Breast epithelium (tissue), 3 donors: Measurements from ENCODE around the gene KCNJ12.
"Not testable (repeated sequence)": the region's sequence is repeated elsewhere in the genome, so short reads cannot be mapped to it uniquely, and the experiment has no call there.

Experiments used
- POLR2A ChIP-seq: fragments of 450-650 bp; IDR thresholded peaks from one replicate; pipeline ENCODE4 v1.6.1; 2016; ENCODE audit warnings: antibody characterized with exemption, mild to moderate bottlenecking, moderate library complexity
- TF ChIP-seq, protein P1 (sequence below), 3 donors: fragments of 450-650 bp; IDR thresholded peaks; one replicate each; pipeline ENCODE4 v1.5.1; 2016 to 2017; ENCODE audit warnings: antibody characterized with exemption in 3 of 3, mild to moderate bottlenecking in 3 of 3, moderate library complexity in 3 of 3

DNA sequence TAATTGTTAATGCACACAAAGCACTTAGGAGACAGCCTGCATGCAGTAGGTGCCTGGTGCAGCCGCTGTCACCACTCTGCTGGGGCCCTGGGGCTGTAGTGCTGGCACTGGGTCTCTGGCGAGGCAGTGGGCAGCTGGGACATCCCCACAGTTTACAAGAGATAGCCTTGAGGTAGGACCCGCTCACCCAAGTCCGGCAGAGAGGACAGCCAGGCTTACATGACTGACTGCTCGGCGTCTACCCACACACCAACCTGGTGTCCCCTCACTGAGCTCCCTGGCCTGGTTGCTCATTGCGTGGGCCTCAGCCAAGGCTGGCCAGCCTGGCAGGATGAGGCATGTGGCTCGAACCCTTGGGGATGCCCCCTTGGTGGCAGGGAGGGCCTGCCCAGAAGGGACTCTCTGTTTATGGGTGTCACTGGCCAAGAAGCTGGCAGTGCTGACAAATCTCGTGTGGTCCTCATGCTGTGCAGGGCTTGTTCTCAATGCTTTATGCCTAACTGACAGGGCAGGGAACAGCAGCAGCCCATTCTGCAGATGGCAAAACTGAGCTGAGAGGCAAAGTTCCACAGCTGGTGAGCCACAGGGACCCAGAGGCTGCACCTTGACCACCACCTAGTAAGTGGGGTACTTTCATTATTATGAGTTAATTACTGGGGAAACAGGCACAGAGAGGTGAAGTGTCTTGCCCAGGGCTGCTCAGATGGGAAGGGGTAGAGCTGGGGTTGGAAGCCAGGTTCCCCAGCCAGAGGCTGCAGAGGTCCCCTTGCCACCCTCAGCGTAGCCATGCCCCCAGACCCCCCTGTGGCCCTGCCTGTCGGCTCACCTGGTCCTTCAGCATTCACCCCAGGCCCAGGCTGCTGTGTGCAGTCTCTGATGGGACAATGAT lies 32.9 kb upstream of the KCNJ12 start:
- not testable (repeated sequence) for TF ChIP-seq POLR2A
- TF ChIP-seq, protein P1, sequence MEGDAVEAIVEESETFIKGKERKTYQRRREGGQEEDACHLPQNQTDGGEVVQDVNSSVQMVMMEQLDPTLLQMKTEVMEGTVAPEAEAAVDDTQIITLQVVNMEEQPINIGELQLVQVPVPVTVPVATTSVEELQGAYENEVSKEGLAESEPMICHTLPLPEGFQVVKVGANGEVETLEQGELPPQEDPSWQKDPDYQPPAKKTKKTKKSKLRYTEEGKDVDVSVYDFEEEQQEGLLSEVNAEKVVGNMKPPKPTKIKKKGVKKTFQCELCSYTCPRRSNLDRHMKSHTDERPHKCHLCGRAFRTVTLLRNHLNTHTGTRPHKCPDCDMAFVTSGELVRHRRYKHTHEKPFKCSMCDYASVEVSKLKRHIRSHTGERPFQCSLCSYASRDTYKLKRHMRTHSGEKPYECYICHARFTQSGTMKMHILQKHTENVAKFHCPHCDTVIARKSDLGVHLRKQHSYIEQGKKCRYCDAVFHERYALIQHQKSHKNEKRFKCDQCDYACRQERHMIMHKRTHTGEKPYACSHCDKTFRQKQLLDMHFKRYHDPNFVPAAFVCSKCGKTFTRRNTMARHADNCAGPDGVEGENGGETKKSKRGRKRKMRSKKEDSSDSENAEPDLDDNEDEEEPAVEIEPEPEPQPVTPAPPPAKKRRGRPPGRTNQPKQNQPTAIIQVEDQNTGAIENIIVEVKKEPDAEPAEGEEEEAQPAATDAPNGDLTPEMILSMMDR (IDR thresholded peaks at IDR 0.05) = not testable (repeated sequence)
